GM13977 (cell line): ENCODE measurements around the gene FAM200B.

Experiments
- DNase-seq: peaks from one replicate; pipeline ENCODE4 v3.0.0; 2012; ENCODE audit warnings: low spot score
- CTCF ChIP-seq: IDR thresholded peaks from 2 replicates; pipeline ENCODE4 v1.5.1; 2012; ENCODE audit warnings: mild to moderate bottlenecking, control low read depth; ENCODE audit not compliant: insufficient read depth; ENCODE audit errors: extremely low read depth, missing control alignments
- in situ Hi-C: fragments of 300-500 bp; cut with MboI; formaldehyde crosslinking; loops from one replicate; pipeline ENCODE4 v1.12.0; 2022; ENCODE audit warnings: low sequenced_read_pairs, low pct_unique_long_range_greater_than_20kb, mixed read lengths, inconsistent platforms; ENCODE audit not compliant: unreplicated experiment

The FAM200B gene

GRCh38 chr4:15681372-15682241, at the start of gene FAM200B:
Gene FAM200B, plus strand, starts transcription at chr4:15681827. Its CDS starts 5,151 bp downstream, at chr4:15686978.
- in situ Hi-C loops = no loop called here
- DNase-seq = peak; percentile 97
- TF ChIP-seq CTCF = no peak

- no peak for TF ChIP-seq CTCF
- no peak for DNase-seq
- in situ Hi-C loops = no loop called here
These were observed 44.8 kb upstream of the FAM200B start for GRCh38 chr4:15636818-15637217.

DNA sequence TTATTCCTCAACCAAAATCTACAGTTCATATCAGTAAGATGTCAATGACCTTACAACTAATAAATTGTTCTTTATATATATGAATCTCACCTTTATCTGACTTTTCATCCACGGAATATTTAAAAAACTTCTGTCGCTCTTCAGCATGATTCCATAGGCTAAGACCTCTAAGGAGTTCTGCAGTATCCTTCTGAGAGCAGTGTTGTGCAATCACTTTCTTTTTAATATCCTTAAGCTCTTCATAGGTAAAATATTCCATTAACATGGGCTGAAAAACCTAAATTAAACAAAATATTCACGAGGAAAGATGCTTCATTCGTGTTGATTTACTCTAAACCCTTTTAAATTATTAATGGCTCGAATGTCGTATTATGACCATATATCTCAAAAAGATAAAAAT, 43.2 kb upstream of the FAM200B start:
- in situ Hi-C loops = no loop called here
- TF ChIP-seq CTCF = no peak
- DNase-seq = no peak

DNA sequence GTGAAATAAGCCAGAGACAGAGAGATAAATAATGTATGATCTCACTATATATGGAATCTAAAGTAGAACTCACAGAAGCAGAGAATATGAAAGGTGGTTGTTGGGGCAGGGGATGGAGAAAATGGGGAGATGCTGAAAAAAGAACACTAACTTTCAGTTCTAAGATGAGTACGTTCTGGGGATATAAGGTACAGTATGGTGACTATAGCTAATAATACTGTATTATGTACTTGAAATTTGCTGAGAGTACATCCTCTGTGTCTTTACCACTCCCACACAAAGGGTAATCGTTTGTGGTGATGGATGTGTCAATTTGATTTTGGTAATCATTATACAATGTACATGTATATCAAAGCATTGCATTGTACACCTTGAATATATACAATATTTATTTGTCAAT, 33.0 kb upstream of the FAM200B start:
- DNase-seq = no peak
- TF ChIP-seq CTCF = no peak
- in situ Hi-C loops = no loop called here

- in situ Hi-C loops = loop anchor here (25.0 kb wide), 1 partner anchor 638 kb away; the partner anchor contains the start of gene CPEB2
- no peak for DNase-seq
- peak; percentile 74 for TF ChIP-seq CTCF
These were observed 31.6 kb upstream of the FAM200B start for GRCh38 chr4:15649914-15650545.

DNA sequence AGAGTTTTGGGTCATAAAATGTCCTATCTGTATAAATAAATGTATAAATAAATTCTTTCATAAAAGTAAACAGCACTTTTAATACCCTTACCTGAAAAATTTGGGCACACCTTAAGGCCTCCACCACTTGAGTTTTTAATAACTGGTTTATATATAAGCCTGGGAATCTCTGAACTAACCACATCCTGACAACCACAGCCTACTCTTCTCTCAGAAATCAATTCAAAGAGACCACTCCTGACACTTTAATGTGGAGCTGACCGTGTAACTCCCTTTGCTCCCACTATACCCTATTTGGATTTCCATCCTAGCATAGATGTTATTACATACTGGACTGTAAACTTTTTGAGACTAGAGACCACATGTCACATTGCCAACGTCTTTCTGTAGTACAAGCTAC, 30.0 kb upstream of the FAM200B start:
- no peak for DNase-seq
- TF ChIP-seq CTCF = no peak
- in situ Hi-C loops = loop anchor here (25.0 kb wide), 1 partner anchor 639 kb away; the partner anchor contains the start of gene CPEB2
